OCI-LY3 (cell line): ENCODE results near the gene CHCHD5.
A peak's percentile ranks its signal among the peaks of the same experiment; 100 is the strongest.

Experiments used
- CTCF ChIP-seq: fragments of 200-600, 300-600 bp; sonication (generic); IDR thresholded peaks from 2 replicates; pipeline ENCODE4 v1.5.1; 2014; ENCODE audit warnings: antibody characterized with exemption, low read length, low read depth
- EZH2phosphoT487 ChIP-seq: fragments of 200-600 bp; shearing (Covaris generic); IDR thresholded peaks from 2 replicates; pipeline ENCODE4 v1.6.1; 2018; ENCODE audit warnings: antibody characterized with exemption, mixed run types, low read depth

- TF ChIP-seq CTCF: peak; percentile 45
- no peak for TF ChIP-seq EZH2phosphoT487
Observed at GRCh38 chr2:112582314-112582746, 2.1 kb upstream of the CHCHD5 start.
